ENCODE data around the gene IRAK3.
"Not testable (repeated sequence)": the region's sequence is repeated elsewhere in the genome, so short reads cannot be mapped to it uniquely, and the experiment has no call there.

Gene IRAK3

GRCh38 chr12:66169221-66170170 lies 19.5 kb upstream of the IRAK3 start, which contains the start of gene TMBIM4:
TMBIM4 (minus strand) TSS chr12:66169996; CDS start chr12:66169951, 45 bp downstream.
- peak; percentile 82 for FAIRE-seq
- DNase-seq (ENCODE audit: extremely low spot score, insufficient read length, low read depth) = peak; percentile 70

GRCh38 chr12:66170606-66171005 lies 18.4 kb upstream of the IRAK3 start:
- DNase-seq (ENCODE audit: extremely low spot score, insufficient read length, low read depth) = no peak

GRCh38 chr12:66174391-66175325 lies 14.4 kb upstream of the IRAK3 start:
- FAIRE-seq; DNase-seq (ENCODE audit: extremely low spot score, insufficient read length, low read depth): not testable (repeated sequence)

More at GRCh38 chr12:66170606-66171005, 18.4 kb upstream of the IRAK3 start:
- no peak for FAIRE-seq

- DNase-seq (ENCODE audit: extremely low spot score, insufficient read length, low read depth) (no peak), FAIRE-seq (no peak)
Observed at GRCh38 chr12:66176105-66176900, 12.7 kb upstream of the IRAK3 start.

- no peak for FAIRE-seq
- DNase-seq (ENCODE audit: extremely low spot score, insufficient read length, low read depth) = no peak
Observed at GRCh38 chr12:66182956-66183355, 6.1 kb upstream of the IRAK3 start.

GRCh38 chr12:66184822-66185221 lies 4.2 kb upstream of the IRAK3 start:
- not testable (repeated sequence) for FAIRE-seq

GRCh38 chr12:66187036-66187435 lies 2.0 kb upstream of the IRAK3 start:
- FAIRE-seq (no peak), DNase-seq (ENCODE audit: extremely low spot score, insufficient read length, low read depth) (no peak)

More at GRCh38 chr12:66184822-66185221, 4.2 kb upstream of the IRAK3 start:
- DNase-seq (ENCODE audit: extremely low spot score, insufficient read length, low read depth) = not testable (repeated sequence)

- DNase-seq (ENCODE audit: extremely low spot score, insufficient read length, low read depth) (no peak), FAIRE-seq (no peak)
Observed at GRCh38 chr12:66187821-66188220, 1.2 kb upstream of the IRAK3 start.

- FAIRE-seq (no peak), DNase-seq (ENCODE audit: extremely low spot score, insufficient read length, low read depth) (no peak)
Observed at GRCh38 chr12:66189486-66189843, 451 bp downstream of the IRAK3 start.

GRCh38 chr12:66189889-66190288 lies 875 bp downstream of the IRAK3 start:
- DNase-seq (ENCODE audit: extremely low spot score, insufficient read length, low read depth) (no peak), FAIRE-seq (no peak)

- FAIRE-seq = no peak
- DNase-seq (ENCODE audit: extremely low spot score, insufficient read length, low read depth) = no peak
Observed at GRCh38 chr12:66190519-66191370, 1.7 kb downstream of the IRAK3 start.

GRCh38 chr12:66191547-66192126 lies 2.6 kb downstream of the IRAK3 start:
- FAIRE-seq (no peak), DNase-seq (ENCODE audit: extremely low spot score, insufficient read length, low read depth) (no peak)

GRCh38 chr12:66194122-66194521 lies 5.1 kb downstream of the IRAK3 start:
- DNase-seq (ENCODE audit: extremely low spot score, insufficient read length, low read depth) = no peak
- FAIRE-seq = no peak

- FAIRE-seq = peak; percentile 31
- no peak for DNase-seq (ENCODE audit: extremely low spot score, insufficient read length, low read depth)
Observed at GRCh38 chr12:66195242-66195641, 6.2 kb downstream of the IRAK3 start.

- peak; percentile 77 for FAIRE-seq
- peak; percentile 30 for DNase-seq (ENCODE audit: extremely low spot score, insufficient read length, low read depth)
Observed at GRCh38 chr12:66196806-66197205, 7.8 kb downstream of the IRAK3 start.

- FAIRE-seq = no peak
- no peak for DNase-seq (ENCODE audit: extremely low spot score, insufficient read length, low read depth)
Observed at GRCh38 chr12:66197495-66197921, 8.5 kb downstream of the IRAK3 start.

- DNase-seq (ENCODE audit: extremely low spot score, insufficient read length, low read depth) (no peak), FAIRE-seq (no peak)
Observed at GRCh38 chr12:66199141-66199540, 10.1 kb downstream of the IRAK3 start.

GRCh38 chr12:66199831-66200509 lies 11.0 kb downstream of the IRAK3 start:
- DNase-seq (ENCODE audit: extremely low spot score, insufficient read length, low read depth) = no peak
- FAIRE-seq = no peak
